IMR-90 (cell line): Measurements from ENCODE around the gene SMIM43.

ENCODE experiments used
- BHLHE40 ChIP-seq: fragments of 150-350 bp; IDR thresholded peaks from 2 replicates; pipeline ENCODE4 v1.6.1; 2016; ENCODE audit warnings: mild to moderate bottlenecking, low read depth, low read length
- CEBPB ChIP-seq: IDR thresholded peaks from 2 replicates; pipeline ENCODE4 v1.6.1; 2012; ENCODE audit warnings: low read depth, low read length, improper control_type of control experiment
- FOS ChIP-seq: fragments of 150-350 bp; IDR thresholded peaks from 2 replicates; pipeline ENCODE4 v1.6.1; 2016; ENCODE audit warnings: low read depth, low read length
- MXI1 ChIP-seq: IDR thresholded peaks from 2 replicates; pipeline ENCODE4 v1.6.1; 2012; ENCODE audit warnings: low read depth, mild to moderate bottlenecking, low read length, moderate library complexity, borderline replicate concordance
- POLR2A ChIP-seq: IDR thresholded peaks from 2 replicates; pipeline ENCODE4 v1.6.1; 2012; ENCODE audit warnings: mild to moderate bottlenecking, low read depth, low read length
- RAD21 ChIP-seq: IDR thresholded peaks from 2 replicates; pipeline ENCODE4 v1.6.1; 2012; ENCODE audit warnings: low read length, improper control_type of control experiment
- RFX5 ChIP-seq: IDR thresholded peaks from 2 replicates; pipeline ENCODE4 v1.8.0; 2012; ENCODE audit warnings: low read depth, mild to moderate bottlenecking, low read length, moderate library complexity
- USF2 ChIP-seq: fragments of 150-350 bp; IDR thresholded peaks from 2 replicates; pipeline ENCODE4 v1.6.1; 2017; ENCODE audit warnings: mild to moderate bottlenecking, antibody characterized with exemption, low read length, low read depth
- TF ChIP-seq, protein P1 (sequence below): conservative IDR thresholded peaks from 2 replicates; pipeline ENCODE4 v1.5.1; 2012; ENCODE audit warnings: mild to moderate bottlenecking, low read depth, low read length, improper control_type of control experiment

DNA sequence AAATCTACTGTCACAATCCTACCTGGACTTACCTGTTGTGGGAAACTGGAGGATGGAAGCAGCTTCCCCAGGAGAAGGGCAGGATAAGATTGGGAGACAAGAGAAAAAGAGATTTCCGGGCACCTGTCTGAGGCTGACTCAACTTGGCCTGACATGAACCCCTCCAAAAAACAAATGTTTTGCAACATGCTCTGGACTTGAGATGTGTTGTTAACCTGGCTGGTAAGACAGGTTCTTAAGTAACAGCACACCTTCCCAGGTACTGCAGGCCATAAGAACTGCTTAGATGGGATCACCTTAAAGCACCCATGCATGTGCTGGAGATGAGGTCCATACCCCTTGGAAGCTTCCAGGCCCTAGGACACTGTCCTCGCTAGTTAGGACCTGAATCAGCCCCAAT lies 4.4 kb upstream of the SMIM43 start:
- TF ChIP-seq POLR2A (no peak), MXI1 (no peak), RFX5 (no peak), RAD21 (no peak), BHLHE40 (no peak), FOS (no peak), USF2 (no peak), CEBPB (no peak)
- TF ChIP-seq, protein P1, sequence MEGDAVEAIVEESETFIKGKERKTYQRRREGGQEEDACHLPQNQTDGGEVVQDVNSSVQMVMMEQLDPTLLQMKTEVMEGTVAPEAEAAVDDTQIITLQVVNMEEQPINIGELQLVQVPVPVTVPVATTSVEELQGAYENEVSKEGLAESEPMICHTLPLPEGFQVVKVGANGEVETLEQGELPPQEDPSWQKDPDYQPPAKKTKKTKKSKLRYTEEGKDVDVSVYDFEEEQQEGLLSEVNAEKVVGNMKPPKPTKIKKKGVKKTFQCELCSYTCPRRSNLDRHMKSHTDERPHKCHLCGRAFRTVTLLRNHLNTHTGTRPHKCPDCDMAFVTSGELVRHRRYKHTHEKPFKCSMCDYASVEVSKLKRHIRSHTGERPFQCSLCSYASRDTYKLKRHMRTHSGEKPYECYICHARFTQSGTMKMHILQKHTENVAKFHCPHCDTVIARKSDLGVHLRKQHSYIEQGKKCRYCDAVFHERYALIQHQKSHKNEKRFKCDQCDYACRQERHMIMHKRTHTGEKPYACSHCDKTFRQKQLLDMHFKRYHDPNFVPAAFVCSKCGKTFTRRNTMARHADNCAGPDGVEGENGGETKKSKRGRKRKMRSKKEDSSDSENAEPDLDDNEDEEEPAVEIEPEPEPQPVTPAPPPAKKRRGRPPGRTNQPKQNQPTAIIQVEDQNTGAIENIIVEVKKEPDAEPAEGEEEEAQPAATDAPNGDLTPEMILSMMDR: no peak
